ENCODE results near the gene SIRT5. TPM values are rescaled to one million over a fixed set of nuclear protein-coding genes. Genes with fewer than 3 reads are reported as not detected.

The SIRT5 gene
- total RNA-seq, 1 experiment from 2014 or later, result 10.9 TPM

GRCh38 chr6:13629459-13630116, 55.2 kb downstream of the SIRT5 start:
- no peak overlapping the region for H3K4me3 ChIP-seq (ENCODE audit: low read length)
- H3K36me3 ChIP-seq (ENCODE audit: low read depth, low read length), result peaks cover 34% of the 10 kb centered on the region; the same call in 1 of the 2 replicates
- TF ChIP-seq EZH2phosphoT487 (IDR thresholded peaks at IDR 0.05; ENCODE audit: borderline replicate concordance, low read length) (no peak), CTCF (conservative IDR thresholded peaks at IDR 0.05; ENCODE audit: low read depth, low read length) (no peak), EZH2 (IDR thresholded peaks at IDR 0.05; ENCODE audit: low read length, unreplicated experiment) (no peak)
- H3K9me2 ChIP-seq (replicated peaks; ENCODE audit: low read length), result no peaks in the 10 kb centered on the region
- no peaks in the 10 kb centered on the region for H3K27me3 ChIP-seq (ENCODE audit: low read length)
- BruUV-seq (replicated peaks), result no TSS peak
- H3K9ac ChIP-seq (ENCODE audit: low read length), result no peak overlapping the region
- no peaks in the 10 kb centered on the region for H4K20me1 ChIP-seq (ENCODE audit: low read length)
- H3K27ac ChIP-seq (ENCODE audit: low read length), result no peak overlapping the region
- no peak for ATAC-seq
- no peak for DNase-seq
- CTCF ChIA-PET, result no interaction called here
- H3K4me1 ChIP-seq (ENCODE audit: insufficient read depth, low read length), result no peaks in the 10 kb centered on the region
- H3K79me2 ChIP-seq (ENCODE audit: low read length), result no peaks in the 10 kb centered on the region
- POLR2A ChIA-PET (ENCODE audit: unreplicated experiment), result no interaction called here
- H2AFZ ChIP-seq (ENCODE audit: low read length), result no peak overlapping the region
- no peak overlapping the region for H3K4me2 ChIP-seq (ENCODE audit: low read length)
- intact Hi-C loops (cut with micrococcal nuclease), result no loop called here
- no peaks in the 10 kb centered on the region for H3F3A ChIP-seq (ENCODE audit: low read length, unreplicated experiment)
- H3K9me3 ChIP-seq (ENCODE audit: low read length), result no peaks in the 10 kb centered on the region

GRCh38 chr6:13630499-13630898, 56.1 kb downstream of the SIRT5 start:
- intact Hi-C loops (cut with micrococcal nuclease), result no loop called here
- POLR2A ChIA-PET (ENCODE audit: unreplicated experiment), result no interaction called here

More at GRCh38 chr6:13630499-13630898, 56.1 kb downstream of the SIRT5 start:
- Histone ChIP-seq H3K36me3 (ENCODE audit: low read depth, low read length) (peaks cover 30% of the 10 kb centered on the region; the same call in 1 of the 2 replicates), H3K4me1 (ENCODE audit: insufficient read depth, low read length) (no peaks in the 10 kb centered on the region), H3K4me3 (ENCODE audit: low read length) (no peak overlapping the region), H3K27me3 (ENCODE audit: low read length) (no peaks in the 10 kb centered on the region), H3K4me2 (ENCODE audit: low read length) (no peak overlapping the region), H3K9me3 (ENCODE audit: low read length) (no peaks in the 10 kb centered on the region), H3K9ac (ENCODE audit: low read length) (no peak overlapping the region), H2AFZ (ENCODE audit: low read length) (no peak overlapping the region), H3F3A (ENCODE audit: low read length, unreplicated experiment) (no peaks in the 10 kb centered on the region), H3K27ac (ENCODE audit: low read length) (no peak overlapping the region), H3K9me2 (replicated peaks; ENCODE audit: low read length) (no peaks in the 10 kb centered on the region), H3K79me2 (ENCODE audit: low read length) (no peaks in the 10 kb centered on the region), H4K20me1 (ENCODE audit: low read length) (no peaks in the 10 kb centered on the region)
- ATAC-seq, result no peak
- no TSS peak for BruUV-seq (replicated peaks)
- CTCF ChIA-PET, result no interaction called here
- no peak for DNase-seq
- TF ChIP-seq EZH2phosphoT487 (IDR thresholded peaks at IDR 0.05; ENCODE audit: borderline replicate concordance, low read length) (no peak), CTCF (conservative IDR thresholded peaks at IDR 0.05; ENCODE audit: low read depth, low read length) (no peak), EZH2 (IDR thresholded peaks at IDR 0.05; ENCODE audit: low read length, unreplicated experiment) (no peak)

Measured in PC-3 (cell line).